CD4-positive, alpha-beta T cell treated with Interleukin-10 for 1 hour (primary cell): Measurements from ENCODE around the gene CCDC190.
"Not testable (repeated sequence)": the region's sequence is repeated elsewhere in the genome, so short reads cannot be mapped to it uniquely, and the experiment has no call there.

Source experiments
- DNase-seq: peaks from one replicate; pipeline ENCODE4 v3.0.0-alpha.2; 2020

CCDC190 gene

DNA sequence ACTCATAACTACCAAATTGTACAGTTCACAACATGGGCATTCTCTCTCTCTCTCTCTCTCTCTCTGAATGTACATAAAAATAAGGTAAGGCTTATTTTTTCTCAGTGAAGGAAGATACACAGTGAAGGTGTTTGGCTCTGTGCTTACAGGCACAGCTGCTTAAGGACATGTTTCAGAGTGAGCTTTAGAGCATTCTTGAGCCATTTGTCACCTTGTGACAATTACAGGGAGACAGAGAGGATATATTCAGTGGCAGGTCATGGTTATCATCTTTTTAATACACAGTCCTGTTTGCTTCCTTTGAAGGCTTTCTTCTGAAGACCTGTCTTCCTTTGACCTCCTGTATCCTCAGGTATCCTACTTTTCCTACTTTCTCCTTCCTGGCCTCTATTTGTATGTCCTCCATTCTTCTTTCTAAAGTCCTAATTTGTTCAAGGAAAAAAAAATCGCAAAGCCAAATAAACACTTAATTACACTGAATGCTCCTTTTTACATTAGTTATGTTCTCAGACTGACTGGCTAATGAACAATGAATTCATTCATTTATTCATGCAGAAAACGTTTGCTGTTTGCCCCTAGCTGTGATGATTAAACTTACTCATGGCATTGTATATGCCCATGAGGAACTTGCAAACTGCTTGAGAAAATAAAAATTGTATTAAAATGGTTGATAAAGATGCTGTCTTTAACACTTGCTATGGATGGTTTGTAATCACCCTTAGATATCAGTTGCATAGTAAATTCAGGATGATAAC is 37.0 kb downstream of the CCDC190 start:
- no peak for DNase-seq

GRCh38 chr1:162823231-162823630 is 37.7 kb downstream of the CCDC190 start:
- no peak for DNase-seq

- no peak for DNase-seq
Observed at GRCh38 chr1:162822391-162823200, 38.4 kb downstream of the CCDC190 start.

DNA sequence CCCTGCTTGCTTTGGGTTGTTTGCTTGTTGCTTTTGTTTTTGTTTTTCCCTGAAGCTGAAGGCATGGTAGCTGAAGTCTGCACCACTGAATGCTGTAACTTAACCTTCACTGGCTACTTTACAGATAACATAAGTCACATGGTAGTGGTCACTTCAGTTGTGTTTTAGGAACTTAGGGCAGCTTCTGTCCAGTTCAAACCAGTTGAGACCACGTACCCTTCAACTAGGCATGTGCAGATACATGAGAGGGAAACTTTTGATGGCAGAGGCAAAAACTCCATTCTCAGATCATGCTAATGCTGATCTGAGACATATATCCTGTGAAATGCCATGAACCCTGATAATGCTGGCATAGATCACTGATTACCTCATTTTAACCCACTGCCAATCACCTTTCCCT is 42.3 kb downstream of the CCDC190 start:
- not testable (repeated sequence) for DNase-seq

- not testable (repeated sequence) for DNase-seq
Observed at GRCh38 chr1:162818136-162818535, 42.8 kb downstream of the CCDC190 start.

- not testable (repeated sequence) for DNase-seq
Observed at GRCh38 chr1:162812357-162812756, 48.6 kb downstream of the CCDC190 start.

DNA sequence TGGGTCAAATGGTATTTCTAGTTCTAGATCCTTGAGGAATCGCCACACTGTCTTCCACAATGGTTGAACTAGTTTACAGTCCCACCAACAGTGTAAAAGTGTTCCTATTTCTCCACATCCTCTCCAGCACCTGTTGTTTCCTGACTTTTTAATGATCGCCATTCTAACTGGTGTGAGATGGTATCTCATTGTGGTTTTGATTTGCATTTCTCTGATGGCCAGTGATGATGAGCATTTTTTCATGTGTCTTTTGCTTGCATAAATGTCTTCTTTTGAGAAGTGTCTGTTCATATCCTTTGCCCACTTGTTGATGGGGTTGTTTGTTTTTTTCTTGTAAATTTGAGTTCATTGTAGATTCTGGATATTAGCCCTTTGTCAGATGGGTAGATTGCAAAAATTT is 53.5 kb downstream of the CCDC190 start:
- DNase-seq: not testable (repeated sequence)
